ENCODE data around the gene GPR161. TPM values are rescaled to one million over a fixed set of nuclear protein-coding genes. Genes with fewer than 3 reads are reported as not detected.

GPR161 gene
- total and polyA plus RNA-seq, 2 donors (not counting 1 experiment from before 2014, with no cell fraction given) = 10.2 to 18.7 TPM

- H3K4me2 ChIP-seq (ENCODE audit: extremely low read depth, insufficient read depth, low read length) = no peak overlapping the region
- H3K4me3 ChIP-seq (replicated peaks in 1 of 4; ENCODE audit: control extremely low read depth in 1 of 4, insufficient read depth in 1 of 4, low read depth in 3 of 4, low read length in 4 of 4) = no peak overlapping the region
- no peaks in the 10 kb centered on the region for H3K27me3 ChIP-seq (ENCODE audit: control insufficient read depth, insufficient read depth, low read length)
- no peak for DNase-seq (ENCODE audit: low read depth in 2 of 2)
- H3K79me2 ChIP-seq (ENCODE audit: control insufficient read depth, insufficient read depth, low read length) = no peaks in the 10 kb centered on the region
- no peaks in the 10 kb centered on the region for H3K36me3 ChIP-seq (ENCODE audit: control insufficient read depth, insufficient read depth, low read length)
- TF ChIP-seq EZH2 (IDR thresholded peaks at IDR 0.05; ENCODE audit: low read length, missing control alignments) = no peak
- TF ChIP-seq CTCF (conservative IDR thresholded peaks at IDR 0.05 in 1 of 2, IDR thresholded peaks at IDR 0.05 in 1 of 2; ENCODE audit: low read depth in 1 of 2, low read length in 2 of 2) = no peak
- no peaks in the 10 kb centered on the region for H4K20me1 ChIP-seq (ENCODE audit: control insufficient read depth, extremely low read depth, insufficient read depth, low read length)
- no peak overlapping the region for H3K9ac ChIP-seq (ENCODE audit: insufficient read depth, low read length)
- no peaks in the 10 kb centered on the region for H3K9me3 ChIP-seq (ENCODE audit: control insufficient read depth, insufficient read depth, low read depth, low read length)
- H2AFZ ChIP-seq (ENCODE audit: low read length) = no peak overlapping the region
- no peak overlapping the region for H3K27ac ChIP-seq (ENCODE audit: insufficient read depth, low read length)
- no peaks in the 10 kb centered on the region for H3K4me1 ChIP-seq (ENCODE audit: control insufficient read depth, extremely low read depth, insufficient read depth, low read length)
These were observed 71.2 kb downstream of the GPR161 start for GRCh38 chr1:168065506-168065905.

- no peak for DNase-seq (ENCODE audit: low read depth in 2 of 2)
These were observed 72.5 kb downstream of the GPR161 start for GRCh38 chr1:168064216-168064615.

GRCh38 chr1:168057921-168058320 lies 78.8 kb downstream of the GPR161 start:
- TF ChIP-seq EZH2 (IDR thresholded peaks at IDR 0.05; ENCODE audit: low read length, missing control alignments) (no peak), CTCF (conservative IDR thresholded peaks at IDR 0.05 in 1 of 2, IDR thresholded peaks at IDR 0.05 in 1 of 2; ENCODE audit: low read depth in 1 of 2, low read length in 2 of 2) (no peak)
- Histone ChIP-seq H3K27ac (ENCODE audit: insufficient read depth, low read length) (no peak overlapping the region), H3K36me3 (ENCODE audit: control insufficient read depth, insufficient read depth, low read length) (no peaks in the 10 kb centered on the region), H3K4me3 (replicated peaks in 1 of 4; ENCODE audit: control extremely low read depth in 1 of 4, insufficient read depth in 1 of 4, low read depth in 3 of 4, low read length in 4 of 4) (no peak overlapping the region), H4K20me1 (ENCODE audit: control insufficient read depth, extremely low read depth, insufficient read depth, low read length) (no peaks in the 10 kb centered on the region), H3K4me1 (ENCODE audit: control insufficient read depth, extremely low read depth, insufficient read depth, low read length) (no peaks in the 10 kb centered on the region), H3K4me2 (ENCODE audit: extremely low read depth, insufficient read depth, low read length) (no peak overlapping the region), H3K9ac (ENCODE audit: insufficient read depth, low read length) (no peak overlapping the region), H3K27me3 (ENCODE audit: control insufficient read depth, insufficient read depth, low read length) (no peaks in the 10 kb centered on the region), H3K9me3 (ENCODE audit: control insufficient read depth, insufficient read depth, low read depth, low read length) (no peaks in the 10 kb centered on the region), H2AFZ (ENCODE audit: low read length) (no peak overlapping the region), H3K79me2 (ENCODE audit: control insufficient read depth, insufficient read depth, low read length) (no peaks in the 10 kb centered on the region)
- DNase-seq (ENCODE audit: low read depth in 2 of 2) = peak; percentile 11 to 52

More at GRCh38 chr1:168064216-168064615, 72.5 kb downstream of the GPR161 start:
- Histone ChIP-seq H3K4me1 (ENCODE audit: control insufficient read depth, extremely low read depth, insufficient read depth, low read length) (no peaks in the 10 kb centered on the region), H3K9me3 (ENCODE audit: control insufficient read depth, insufficient read depth, low read depth, low read length) (no peaks in the 10 kb centered on the region), H3K79me2 (ENCODE audit: control insufficient read depth, insufficient read depth, low read length) (no peaks in the 10 kb centered on the region), H3K4me2 (ENCODE audit: extremely low read depth, insufficient read depth, low read length) (no peak overlapping the region), H3K36me3 (ENCODE audit: control insufficient read depth, insufficient read depth, low read length) (no peaks in the 10 kb centered on the region), H3K9ac (ENCODE audit: insufficient read depth, low read length) (no peak overlapping the region), H3K27ac (ENCODE audit: insufficient read depth, low read length) (no peak overlapping the region), H3K4me3 (replicated peaks in 1 of 4; ENCODE audit: control extremely low read depth in 1 of 4, insufficient read depth in 1 of 4, low read depth in 3 of 4, low read length in 4 of 4) (no peak overlapping the region), H2AFZ (ENCODE audit: low read length) (no peak overlapping the region), H4K20me1 (ENCODE audit: control insufficient read depth, extremely low read depth, insufficient read depth, low read length) (no peaks in the 10 kb centered on the region), H3K27me3 (ENCODE audit: control insufficient read depth, insufficient read depth, low read length) (no peaks in the 10 kb centered on the region)
- no peak for TF ChIP-seq EZH2 (IDR thresholded peaks at IDR 0.05; ENCODE audit: low read length, missing control alignments)
- no peak for TF ChIP-seq CTCF (conservative IDR thresholded peaks at IDR 0.05 in 1 of 2, IDR thresholded peaks at IDR 0.05 in 1 of 2; ENCODE audit: low read depth in 1 of 2, low read length in 2 of 2)
